NCI-H2171 (cell line): ENCODE data around the gene MTHFD1L.

Experiments
- DNase-seq: peaks from one replicate; lab custom pipeline; 2025; lab: John Stamatoyannopoulos, UW

Gene MTHFD1L

DNA sequence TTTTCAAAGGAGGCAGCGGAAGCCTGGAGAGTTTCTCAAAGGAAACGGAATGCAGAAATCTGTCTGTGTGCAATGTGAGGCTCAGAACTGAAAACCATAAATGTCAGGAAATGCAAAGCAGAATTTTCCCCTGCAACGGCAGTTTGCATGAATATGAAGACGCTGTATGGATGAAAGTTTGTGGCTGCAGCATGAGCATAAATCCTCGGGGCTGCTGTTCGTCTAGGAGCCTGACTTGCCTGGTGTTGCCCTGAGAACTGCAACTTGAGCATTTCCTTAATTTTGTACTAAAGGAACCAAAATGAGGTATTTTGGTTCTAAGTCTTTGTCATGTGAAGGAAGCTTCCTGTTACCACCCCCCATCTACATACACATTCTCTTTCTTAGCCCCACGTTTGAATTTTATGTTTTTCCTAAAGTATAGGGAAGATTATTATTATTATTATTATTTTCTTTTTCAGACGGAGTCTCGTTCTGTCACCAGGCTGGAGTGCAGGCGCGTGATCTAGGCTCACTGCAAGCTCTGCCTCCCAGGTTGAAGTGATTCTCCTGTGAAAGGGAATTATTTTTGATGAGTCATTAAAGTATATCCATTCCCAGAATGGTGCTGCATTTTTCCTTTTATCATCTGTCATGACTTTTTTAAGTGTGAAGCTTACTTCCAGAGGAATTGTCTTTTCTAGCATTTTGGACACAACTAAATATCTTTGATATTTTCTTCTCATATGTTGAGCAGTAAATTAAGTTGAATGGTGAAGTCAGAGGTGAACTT lies 33.1 kb downstream of the MTHFD1L start:
- no peak for DNase-seq

DNA sequence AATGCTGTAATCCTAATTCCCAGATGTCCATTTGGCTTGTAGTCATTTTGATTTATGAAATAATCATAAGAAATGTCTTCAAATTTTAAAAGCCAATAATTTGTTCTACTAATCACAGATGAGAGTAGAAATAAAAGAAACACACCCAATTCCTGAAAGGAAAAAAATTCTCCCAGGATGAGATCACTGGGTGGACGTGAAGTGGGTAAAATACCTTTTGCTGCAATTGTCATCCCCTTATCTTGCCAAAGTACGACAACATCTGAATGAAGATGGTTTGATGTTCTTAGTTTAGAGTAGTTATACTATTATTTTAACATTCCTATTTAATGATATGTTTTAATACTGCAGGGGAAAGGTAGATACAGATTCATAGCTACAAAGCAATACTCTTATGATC lies 33.7 kb downstream of the MTHFD1L start:
- DNase-seq = no peak

DNA sequence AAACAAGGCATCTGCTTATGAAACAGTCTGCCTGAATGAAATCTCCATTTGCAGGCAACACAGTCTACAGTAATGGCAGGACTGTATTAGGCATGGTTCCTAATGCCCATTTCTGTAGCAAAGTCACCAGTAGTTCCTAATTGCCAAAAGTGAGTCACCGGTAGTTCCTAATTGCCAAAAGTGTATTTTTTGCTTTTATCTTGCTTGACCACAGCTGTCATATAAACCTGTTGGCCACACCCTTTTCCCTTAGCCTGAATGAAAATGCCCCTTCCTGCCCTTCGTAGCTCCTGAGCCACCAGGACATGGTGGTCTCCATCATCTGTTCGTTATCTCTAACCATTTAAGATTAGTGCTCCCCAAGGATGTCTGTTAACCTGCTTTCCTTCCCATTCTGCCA lies 34.5 kb downstream of the MTHFD1L start:
- DNase-seq = no peak

DNA sequence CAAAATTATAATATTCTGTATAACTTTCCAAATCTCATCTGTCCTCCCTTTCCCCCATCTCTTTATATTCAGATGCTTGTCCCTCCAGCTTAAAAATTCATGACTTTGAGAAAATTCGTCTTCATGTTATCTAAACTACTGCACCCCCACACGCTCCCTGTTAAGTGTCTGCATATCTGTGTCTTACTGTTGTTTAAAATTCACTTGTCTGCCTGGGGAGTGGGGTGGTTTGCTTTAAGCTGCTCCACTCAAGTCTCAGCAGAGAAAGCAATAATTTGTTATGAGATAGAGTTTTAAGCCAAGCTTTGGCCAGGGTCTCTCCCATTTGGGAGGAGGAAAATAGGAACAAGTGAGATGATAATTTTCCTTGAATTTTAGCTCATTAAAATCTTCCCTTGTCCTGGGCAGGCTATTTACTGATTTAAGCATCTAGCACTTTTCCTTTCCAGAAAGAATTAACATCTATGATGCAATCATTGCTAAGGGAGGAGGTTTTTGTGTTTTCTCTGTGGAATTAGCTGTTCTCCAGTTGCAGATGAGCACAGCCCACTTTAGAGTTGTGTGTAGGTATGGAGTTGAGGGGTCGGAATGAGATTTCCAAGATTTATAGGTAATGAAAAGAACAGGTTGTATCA lies 36.8 kb downstream of the MTHFD1L start:
- no peak for DNase-seq

DNA sequence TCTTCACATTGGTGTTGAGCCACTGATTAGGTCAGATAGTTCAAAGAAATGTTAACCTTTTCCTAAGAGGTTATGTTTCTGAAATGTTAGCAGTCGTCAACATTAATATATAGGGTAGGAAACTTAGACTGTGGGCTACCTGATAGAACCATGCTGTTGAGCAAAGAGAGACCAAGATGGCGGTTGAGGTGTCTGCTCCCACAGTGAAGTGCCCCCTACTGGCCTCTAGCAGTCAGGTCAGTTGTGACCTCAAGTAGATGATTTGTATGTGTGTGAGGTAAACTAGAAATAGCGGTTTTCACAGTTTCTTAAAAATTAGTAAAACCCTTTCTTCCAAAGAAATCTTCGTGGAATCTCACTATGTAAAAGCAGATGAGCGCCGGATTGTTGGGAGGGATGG lies 40.3 kb downstream of the MTHFD1L start:
- no peak for DNase-seq

DNA sequence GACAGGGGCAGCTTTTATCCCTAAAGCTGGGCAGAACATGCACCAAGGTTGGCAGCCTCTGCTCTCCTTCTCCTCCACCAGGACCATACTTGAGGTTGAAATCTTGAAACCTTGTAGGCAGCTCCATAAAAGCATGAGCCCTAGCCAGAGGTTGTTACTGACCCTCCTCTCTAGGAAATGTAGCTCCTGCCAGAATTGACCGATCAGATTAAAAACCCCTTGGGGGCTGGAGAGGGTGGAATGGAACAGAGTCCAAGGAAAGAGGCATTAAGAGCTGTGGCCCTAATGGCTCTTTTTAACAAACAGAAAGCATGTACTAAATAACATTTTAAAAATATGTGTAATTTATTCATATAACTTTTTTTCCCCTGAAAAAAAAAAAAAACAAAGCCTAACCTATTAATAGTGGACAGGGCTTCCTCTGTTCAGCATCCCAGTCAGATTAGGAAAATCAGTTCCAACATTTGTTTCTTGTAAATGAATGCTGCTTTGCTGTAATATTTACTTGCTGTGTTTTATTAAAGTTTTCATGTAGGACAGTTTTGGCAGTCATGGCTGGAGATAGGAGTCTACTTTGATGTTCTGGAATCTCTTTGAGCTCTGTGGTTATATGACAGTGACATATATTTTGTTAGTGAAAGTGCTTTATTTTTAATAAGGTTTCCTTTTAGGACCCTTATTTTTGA lies 41.3 kb downstream of the MTHFD1L start:
- no peak for DNase-seq

DNA sequence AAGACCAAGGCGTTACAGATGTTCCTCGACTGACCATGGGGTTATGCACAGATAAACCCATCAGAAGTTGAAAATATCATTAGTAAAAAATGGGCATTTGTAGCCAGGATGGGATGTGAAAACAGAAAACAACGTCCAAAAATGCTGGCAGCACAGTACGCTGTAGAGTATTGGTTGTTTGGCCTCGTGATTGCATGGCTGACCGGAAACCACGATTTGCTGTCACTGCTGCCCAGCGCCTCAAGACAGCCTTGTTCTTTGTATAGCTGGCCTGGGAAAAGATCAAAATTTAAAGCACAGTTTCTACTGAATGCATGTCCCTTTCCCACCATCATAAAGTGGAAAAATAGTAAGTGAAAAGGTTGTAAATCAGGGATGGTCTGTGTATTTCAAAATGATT lies 41.9 kb downstream of the MTHFD1L start:
- DNase-seq = no peak

DNA sequence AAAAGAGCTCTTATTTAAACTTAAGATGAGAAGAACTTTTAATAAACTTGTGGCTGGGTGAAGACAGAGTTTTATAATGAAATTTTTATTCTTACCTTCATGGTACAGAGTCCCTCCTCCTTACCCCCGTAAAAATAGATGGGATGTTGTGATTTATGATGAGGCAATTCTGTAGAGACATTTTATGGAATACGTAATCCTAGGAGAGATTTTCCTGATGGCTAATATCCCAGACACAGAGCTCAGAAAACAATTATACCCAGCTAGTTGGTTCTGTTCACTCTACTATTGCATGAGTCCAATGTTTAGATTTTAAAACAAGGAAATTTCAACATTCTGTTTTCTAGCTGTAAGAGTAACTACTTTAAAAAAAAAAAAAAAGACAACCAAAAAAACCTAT lies 43.4 kb downstream of the MTHFD1L start:
- no peak for DNase-seq

DNA sequence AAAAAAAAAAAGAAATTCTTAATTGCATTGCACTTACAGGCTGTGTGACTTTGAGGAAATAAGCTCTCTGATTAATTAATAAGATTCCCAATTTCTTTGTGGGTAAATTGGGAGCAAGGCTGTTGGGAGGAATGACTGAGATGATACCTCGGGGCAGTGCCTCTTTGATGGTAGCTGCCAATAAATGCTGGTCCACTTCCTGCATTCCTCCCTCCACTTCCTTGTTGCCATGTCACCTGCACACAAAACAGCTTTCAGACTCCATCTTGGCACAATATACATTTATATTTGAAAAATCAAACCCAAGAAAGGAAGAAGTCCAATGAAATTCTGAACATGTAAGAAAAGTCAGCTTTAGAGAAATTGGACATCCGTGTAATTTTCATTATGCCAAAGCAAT lies 45.1 kb downstream of the MTHFD1L start:
- no peak for DNase-seq

DNA sequence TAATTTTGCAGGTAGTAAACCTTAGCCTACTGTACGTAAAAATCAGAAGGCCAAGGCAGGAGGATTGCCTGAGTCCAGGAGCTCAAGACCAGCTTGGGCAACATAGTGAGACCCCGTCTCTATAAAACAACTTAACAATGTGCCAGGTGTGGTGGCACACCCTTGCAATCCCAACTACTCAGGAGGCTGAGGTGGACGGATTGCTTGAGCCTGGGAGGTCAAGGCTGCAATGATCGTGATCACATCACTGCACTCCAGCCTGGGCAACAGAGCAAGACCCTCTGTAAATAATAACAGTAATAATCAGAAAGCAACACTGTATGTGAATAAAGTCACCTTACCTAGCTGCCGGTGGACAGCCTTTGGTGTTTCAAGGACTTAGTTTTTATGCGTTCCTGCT lies 48.9 kb downstream of the MTHFD1L start:
- DNase-seq = no peak

DNA sequence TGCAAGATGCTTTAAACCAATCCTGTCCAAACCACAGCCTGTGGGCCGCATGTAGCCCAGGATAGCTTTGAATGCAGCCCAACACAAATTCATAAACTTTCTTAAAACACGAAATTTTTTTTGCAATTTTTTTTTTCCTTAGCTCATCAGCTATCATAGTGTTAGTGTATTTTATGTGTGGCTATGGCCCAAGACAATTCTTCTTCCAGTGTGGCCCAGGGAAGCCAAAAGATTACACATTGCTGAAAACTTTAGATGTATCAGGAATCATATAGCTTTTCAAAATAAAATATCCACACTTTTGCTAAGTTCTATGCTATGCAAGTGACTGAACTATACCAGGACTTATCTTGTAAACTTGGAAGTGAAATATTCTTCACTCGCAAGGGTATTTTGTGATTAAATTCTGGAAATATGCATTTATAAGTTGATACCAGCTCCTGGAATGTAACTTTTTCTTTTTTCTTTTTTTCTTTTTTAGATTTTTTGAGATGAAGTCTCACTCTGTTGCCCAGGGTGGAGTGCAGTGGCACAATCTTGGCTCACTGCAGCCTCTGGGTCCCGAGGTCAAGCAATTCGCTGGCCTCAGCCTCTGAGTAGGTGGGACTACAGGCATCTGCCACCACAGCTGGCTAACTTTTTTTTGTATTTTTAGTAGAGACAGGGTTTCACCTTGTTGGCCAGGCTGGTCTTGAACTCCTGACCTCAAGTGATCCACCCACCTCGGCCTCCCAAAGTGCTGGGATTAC lies 49.8 kb downstream of the MTHFD1L start:
- no peak for DNase-seq

DNA sequence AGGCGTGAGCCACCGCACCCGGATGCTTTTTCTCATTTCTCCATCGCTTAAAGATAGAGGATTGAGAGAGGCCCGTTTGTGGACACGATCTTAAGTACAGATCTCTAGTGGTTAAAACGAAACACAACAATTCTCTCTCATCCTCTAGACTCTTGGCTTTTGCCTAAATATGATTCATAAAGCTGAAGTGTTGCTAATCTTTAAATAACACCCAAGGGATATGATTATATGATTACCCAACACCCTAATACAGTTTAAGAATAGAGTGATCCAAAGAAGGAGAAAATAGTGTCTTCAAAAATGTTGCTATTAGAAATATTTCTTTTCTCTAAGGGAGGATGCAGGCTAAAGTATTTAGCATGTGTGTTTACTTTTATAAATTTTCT lies 50.4 kb downstream of the MTHFD1L start:
- DNase-seq = no peak

DNA sequence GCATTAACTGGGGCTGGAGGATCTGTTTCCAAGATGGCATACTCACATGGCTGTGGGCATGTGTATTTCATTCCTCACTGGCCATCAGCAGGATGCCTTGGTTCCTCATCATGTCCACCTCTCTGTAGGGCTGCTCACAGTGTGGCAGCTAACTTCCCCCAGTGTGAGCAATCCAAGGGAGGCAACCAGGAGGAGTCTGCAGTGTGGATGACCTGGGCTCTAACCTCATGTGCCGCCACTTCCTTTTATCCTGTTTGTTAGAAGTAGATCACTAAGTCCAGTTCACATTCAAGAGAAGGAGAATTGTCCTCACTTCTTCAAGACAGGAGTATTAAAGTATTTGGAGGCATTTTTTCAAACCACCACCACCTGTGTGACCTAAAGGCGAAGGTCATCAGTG lies 54.4 kb downstream of the MTHFD1L start:
- DNase-seq = no peak

DNA sequence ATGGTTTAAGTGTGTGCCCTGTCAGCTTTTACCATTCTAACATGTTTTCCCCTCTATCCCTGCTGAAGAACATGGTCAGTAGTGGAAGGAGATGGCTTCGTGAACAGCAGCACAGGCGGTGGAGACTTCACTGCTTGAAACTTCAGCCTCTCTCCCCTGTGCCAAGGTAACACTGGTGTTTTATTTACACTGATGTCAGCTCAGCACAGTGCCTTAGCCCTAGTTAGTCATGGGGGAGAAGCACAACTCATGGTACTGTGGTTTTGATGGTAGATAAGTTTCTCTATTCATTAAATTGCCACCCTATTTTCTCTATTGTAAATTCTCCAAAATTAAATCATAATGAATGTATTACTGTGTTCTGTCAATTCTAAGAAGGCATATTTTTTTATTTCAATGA lies 56.6 kb downstream of the MTHFD1L start:
- DNase-seq = no peak

DNA sequence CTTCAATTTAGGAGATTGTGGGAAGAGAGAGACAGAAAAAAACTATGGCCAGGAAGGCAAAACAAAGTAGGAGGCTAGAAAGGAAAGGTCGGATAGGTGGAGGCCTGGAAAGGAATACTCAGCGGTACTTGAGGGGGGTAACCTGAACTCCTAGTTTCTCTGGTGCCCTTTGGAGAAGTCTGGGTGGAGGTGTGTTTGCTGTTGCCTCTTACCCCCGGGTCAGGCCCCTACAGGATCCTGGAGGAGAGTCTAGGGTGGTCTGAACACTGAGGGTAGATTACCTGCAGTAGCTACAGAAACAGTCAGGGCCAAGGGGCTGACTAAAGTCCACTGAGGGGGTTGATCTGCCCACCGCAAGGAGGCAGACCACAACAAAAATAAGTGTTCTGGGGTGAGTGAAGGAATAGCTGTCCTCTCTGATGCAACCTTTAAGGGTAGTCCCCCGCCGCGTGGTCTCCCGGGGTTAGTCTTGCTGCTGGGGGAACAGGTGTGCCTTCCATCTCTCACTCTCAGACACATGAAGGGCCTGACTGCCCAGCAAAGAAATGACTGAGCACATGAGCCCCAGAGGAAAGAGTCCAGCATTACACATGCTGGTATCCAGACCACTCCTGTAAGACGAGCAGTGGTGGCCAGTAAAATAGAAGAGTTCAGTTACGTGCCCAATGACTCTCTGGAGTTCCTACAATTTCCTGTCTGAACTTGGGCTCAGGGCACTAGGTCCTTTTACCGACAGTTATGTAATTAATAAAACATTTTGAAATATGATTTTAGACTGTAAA lies 59.5 kb downstream of the MTHFD1L start:
- no peak for DNase-seq

DNA sequence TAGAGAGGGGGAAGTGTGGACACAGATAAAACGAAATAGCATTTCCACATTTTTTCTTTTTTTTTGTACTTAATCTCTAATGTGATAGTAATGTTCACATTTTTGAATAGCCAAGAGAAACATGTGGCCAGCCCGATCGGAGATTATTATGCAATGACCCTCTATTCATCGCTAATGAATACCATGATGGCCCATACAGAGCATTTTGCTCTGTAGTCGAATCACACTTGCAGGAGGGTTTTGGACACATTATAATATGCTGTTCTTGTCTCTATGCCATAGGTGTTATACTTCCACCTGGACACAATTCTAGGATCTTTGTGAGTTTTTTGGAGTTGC lies 60.1 kb downstream of the MTHFD1L start:
- no peak for DNase-seq

DNA sequence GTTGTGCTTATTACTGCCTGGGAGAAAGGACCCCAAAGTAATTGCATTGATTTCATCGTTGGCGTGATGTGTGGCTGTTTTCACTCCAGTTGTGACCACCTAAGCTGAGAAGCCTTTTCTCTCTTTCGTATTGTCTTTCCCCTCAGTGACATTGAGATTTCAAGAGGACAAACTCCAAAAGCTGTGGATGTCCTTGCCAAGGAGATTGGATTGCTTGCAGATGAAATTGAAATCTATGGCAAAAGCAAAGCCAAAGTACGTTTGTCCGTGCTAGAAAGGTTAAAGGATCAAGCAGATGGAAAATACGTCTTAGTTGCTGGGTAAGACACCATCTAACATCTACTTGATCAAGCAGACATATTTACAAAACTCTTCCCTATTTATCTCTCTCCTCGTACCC lies 60.5 kb downstream of the MTHFD1L start:
- no peak for DNase-seq

DNA sequence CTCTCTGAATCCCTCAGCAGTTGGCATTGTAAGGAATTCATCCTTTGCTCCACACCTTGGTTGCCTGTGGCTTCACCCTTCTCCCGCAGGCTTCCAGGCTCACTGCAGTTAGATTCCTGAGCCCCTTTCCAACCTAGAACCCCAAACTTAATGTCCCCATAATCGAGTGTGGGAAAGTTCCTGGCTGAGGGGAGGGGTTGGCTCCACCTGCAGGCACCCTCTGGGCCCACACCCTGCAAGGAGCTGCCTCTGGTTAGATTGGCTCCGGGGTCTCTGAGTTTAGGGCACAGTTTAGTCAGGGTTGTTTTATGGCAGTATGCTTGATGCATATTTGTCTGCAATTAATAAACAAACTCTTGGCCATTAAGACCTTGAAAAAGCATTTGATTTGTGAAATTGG lies 63.4 kb downstream of the MTHFD1L start:
- DNase-seq = no peak

DNA sequence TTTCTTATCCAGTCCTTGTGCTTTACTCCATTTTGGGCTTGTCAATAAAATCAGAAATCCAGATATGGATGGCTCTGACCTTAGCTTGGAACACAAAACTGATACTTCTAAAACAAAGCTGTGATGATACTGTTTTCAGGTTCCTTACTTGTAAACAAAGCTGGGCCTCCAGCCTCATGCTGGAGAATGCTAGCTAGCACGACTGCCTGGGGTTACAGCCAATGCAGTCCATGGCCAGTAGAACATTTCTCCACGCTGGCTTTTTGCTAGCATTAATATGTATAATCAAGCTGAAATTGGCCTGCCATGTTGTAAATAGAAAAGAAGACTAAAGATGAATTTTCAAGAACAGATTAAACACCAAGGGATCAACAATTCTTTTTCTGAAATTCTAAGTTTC lies 63.9 kb downstream of the MTHFD1L start:
- no peak for DNase-seq

DNA sequence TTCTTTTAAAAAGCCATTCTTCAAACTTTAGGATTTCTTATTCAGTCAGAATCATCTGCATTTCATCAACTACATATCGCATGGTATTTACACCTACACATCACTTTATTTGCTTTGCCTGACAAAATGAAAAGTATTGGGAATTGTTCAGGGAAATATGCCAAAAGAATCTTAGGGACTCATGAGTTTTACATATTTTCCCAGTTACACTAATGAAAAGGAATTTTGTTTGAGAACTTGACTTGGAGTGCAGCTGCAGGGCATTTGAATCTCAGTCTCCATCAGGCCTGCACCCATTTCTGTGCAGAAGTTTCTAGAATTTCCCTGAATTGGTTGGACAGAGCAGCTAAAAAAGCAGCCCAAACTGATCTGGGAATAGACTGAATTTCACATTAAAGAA lies 65.3 kb downstream of the MTHFD1L start:
- no peak for DNase-seq

DNA sequence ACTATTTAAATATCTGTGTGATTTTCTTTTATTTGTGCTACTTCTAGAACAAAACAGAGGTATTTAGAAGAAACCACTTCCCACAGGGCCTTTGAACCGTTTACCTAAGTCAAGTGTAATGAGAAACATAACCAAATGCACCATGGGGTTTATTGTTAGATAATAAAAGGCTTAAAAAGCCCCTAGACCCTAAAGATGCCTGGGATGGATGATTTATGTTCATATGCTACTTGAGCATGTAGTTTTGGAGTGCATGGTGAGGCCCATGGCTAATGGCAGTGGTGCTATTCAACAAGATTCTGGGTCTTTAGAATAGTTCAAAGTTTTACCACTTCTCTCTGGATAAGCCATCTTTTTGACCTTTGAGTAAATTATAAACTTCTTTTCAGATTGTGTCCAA lies 65.9 kb downstream of the MTHFD1L start:
- DNase-seq = no peak

DNA sequence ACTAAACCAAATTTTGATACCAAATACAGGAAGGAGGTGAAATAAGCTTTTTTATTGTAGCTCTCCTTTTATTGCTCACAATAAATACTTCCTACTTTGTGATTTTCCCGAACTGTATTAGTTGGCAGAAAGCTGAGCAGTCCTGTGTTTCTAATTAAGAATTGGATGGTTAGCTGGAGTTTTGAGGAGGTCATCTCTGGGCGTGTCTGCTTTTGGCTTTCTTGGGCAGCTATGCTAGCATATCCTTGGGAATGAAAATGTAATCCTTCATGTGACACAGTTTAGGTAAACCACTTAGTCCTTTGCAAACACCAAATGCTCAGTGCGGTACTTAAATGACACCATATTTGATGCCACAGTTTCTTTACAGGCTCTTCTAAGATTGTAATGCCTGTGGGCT lies 67.5 kb downstream of the MTHFD1L start:
- DNase-seq = no peak
